Thyroid gland (tissue), 4 donors: ENCODE results near the gene ZNF71.

ENCODE experiments used
- POLR2A ChIP-seq, 2 donors: fragments of 450-650 bp; IDR thresholded peaks; one replicate each; pipeline ENCODE4 v1.6.1; 2017; ENCODE audit warnings: antibody characterized with exemption in 2 of 2, mild to moderate bottlenecking in 2 of 2, moderate library complexity in 1 of 2
- TF ChIP-seq, protein P1 (sequence below), 6 experiments: fragments of 200-600 bp in 3 of 6; fragments of 450-650 bp in 3 of 6; sonication (generic) in 3 of 6; IDR thresholded peaks; one replicate each; pipeline ENCODE4 v1.5.1; 2016 to 2019; ENCODE audit warnings: antibody characterized with exemption in 6 of 6, mild to moderate bottlenecking in 2 of 6, inconsistent platforms in 1 of 6, moderate library complexity in 1 of 6

DNA sequence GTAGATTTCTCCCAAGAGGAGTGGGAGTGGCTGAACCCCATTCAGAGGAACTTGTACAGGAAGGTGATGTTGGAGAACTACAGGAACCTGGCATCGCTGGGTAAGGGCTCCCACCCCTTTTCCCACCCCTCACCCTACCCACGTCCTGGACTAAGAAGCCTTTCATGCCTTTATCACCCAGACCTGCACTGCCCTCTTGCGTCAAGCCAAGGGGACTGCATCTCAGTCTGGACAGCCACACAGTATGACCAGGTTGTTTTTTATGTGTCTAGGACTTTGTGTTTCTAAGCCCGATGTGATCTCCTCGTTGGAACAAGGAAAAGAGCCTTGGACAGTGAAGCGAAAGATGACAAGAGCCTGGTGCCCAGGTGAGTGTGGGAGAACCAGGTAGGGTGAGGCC, 47.6 kb upstream of the ZNF71 start:
- TF ChIP-seq POLR2A (IDR thresholded peaks at IDR 0.05), result no peak
- TF ChIP-seq, protein P1, sequence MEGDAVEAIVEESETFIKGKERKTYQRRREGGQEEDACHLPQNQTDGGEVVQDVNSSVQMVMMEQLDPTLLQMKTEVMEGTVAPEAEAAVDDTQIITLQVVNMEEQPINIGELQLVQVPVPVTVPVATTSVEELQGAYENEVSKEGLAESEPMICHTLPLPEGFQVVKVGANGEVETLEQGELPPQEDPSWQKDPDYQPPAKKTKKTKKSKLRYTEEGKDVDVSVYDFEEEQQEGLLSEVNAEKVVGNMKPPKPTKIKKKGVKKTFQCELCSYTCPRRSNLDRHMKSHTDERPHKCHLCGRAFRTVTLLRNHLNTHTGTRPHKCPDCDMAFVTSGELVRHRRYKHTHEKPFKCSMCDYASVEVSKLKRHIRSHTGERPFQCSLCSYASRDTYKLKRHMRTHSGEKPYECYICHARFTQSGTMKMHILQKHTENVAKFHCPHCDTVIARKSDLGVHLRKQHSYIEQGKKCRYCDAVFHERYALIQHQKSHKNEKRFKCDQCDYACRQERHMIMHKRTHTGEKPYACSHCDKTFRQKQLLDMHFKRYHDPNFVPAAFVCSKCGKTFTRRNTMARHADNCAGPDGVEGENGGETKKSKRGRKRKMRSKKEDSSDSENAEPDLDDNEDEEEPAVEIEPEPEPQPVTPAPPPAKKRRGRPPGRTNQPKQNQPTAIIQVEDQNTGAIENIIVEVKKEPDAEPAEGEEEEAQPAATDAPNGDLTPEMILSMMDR (IDR thresholded peaks at IDR 0.05), result no peak
